Stimulated activated CD4-positive, alpha-beta T cell treated with anti-CD3 and anti-CD28 coated beads, Interleukin-4, amount 100 ng/mL, for 1 hour (primary cell): ENCODE measurements around the gene ZNF296.

Source experiments
- DNase-seq: peaks from one replicate; pipeline ENCODE4 v3.0.0-alpha.2; 2020

The ZNF296 gene

DNA sequence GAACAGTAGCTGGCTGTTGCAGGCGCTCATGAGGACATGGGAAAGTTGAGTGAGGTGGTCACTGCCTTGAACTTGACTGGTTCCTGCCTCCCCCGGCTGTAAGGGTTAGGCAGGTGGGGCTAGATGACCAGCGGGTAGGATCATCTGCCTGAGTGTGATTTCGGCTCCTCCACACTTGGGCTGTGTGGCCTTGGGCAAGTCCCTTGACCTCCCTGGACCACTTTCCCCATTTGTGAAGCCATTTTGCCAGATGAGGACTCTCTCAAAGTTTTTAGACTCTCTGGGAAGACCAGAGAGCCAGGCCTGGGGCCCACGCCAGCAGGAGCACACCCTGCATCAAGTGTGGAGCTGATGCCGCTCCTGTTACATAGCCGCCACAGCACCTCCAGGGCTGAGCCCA is 26.2 kb upstream of the ZNF296 start:
- no peak for DNase-seq

DNA sequence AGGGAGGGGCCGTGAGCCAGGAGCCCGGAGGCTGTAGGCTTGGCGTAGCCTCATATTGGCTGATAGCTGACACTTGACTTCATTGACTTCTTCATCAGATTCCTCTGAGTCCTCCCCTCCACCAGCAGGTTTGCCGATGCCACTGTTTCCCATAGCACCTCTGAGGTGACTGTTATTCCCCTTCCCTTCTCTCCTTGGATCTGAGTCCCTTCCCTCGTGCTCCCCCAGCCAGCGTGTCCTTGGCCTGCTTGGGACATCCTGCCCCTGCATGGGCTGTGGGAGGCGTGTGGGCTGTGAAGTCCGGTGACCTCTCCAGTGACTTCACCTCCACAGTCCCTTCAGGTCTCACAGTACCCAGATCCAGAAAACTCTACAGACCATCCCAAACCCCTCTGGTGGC is 25.5 kb upstream of the ZNF296 start:
- DNase-seq, result no peak

DNA sequence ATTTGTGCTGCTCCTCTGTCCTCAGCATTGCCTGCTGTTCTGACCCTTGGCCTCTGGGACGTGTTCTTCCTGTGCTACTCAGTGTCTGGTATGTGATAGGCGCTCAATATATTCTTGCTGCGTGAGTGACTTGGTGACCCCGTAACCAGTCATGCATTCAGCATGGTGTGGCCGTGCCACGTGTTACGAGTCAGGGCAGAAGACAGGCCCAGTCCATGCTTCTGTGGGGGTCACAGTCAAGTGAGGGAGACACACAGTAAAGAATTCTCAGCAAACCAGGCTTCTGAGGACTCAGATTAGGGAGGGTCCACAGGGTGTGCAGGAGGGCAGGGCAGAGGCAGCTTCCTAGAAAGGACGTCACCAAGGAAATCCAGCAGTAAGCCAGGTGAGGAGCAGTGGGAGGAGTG is 24.6 kb upstream of the ZNF296 start:
- no peak for DNase-seq

DNA sequence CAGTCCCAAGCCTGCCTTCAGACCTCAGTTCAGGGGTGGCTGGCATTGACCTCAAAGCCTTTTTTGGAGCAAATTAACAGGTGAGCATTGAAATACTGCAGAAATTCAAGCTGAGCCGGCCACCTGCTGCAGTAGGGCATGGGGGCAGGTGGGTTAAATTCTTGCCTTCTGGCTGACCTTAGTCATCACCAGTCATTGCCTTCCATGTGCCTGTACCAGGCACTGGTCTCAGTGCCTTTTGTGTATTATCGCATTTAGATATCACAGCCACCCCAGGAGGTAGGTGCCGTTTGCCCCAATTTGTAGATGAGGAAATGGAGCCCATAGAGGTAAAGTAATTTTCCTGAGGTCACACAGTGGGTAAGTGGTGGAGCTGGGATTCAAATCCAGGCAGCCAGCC is 23.9 kb upstream of the ZNF296 start:
- DNase-seq, result no peak

DNA sequence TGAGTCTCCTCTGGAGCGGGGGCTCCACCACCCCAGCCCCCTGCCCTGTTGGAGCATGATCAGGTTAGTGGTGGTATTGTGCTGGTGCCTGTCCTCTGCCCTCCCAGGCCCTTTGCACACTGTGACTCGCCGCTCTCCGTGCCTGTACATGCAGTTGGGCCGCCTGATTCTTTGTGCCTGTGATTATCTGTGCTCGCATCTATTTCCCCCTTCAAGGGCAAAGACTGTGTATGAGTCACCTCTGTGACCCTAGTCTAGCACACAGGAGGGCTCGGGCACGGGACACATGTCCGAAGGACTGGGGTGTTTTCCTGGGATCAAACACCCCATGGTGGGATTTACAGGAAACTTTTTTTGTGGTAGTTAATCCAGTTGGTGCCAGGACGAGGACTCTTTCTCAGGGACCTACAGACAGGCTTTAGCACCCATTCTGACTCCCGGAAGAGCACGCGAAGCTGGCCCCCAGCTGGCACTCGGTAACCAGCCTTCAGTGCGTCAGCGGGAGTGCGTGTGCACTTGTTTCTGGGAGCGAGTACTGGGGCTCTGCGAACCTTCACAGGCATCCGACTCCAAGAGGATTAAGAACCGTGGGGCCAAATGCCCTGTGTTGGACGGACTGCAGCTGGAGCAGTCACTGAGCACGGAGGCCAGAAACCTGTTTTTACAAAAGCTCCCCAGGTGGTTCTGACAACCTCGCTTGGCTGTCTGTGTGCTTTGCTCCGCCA is 23.4 kb upstream of the ZNF296 start:
- no peak for DNase-seq

DNA sequence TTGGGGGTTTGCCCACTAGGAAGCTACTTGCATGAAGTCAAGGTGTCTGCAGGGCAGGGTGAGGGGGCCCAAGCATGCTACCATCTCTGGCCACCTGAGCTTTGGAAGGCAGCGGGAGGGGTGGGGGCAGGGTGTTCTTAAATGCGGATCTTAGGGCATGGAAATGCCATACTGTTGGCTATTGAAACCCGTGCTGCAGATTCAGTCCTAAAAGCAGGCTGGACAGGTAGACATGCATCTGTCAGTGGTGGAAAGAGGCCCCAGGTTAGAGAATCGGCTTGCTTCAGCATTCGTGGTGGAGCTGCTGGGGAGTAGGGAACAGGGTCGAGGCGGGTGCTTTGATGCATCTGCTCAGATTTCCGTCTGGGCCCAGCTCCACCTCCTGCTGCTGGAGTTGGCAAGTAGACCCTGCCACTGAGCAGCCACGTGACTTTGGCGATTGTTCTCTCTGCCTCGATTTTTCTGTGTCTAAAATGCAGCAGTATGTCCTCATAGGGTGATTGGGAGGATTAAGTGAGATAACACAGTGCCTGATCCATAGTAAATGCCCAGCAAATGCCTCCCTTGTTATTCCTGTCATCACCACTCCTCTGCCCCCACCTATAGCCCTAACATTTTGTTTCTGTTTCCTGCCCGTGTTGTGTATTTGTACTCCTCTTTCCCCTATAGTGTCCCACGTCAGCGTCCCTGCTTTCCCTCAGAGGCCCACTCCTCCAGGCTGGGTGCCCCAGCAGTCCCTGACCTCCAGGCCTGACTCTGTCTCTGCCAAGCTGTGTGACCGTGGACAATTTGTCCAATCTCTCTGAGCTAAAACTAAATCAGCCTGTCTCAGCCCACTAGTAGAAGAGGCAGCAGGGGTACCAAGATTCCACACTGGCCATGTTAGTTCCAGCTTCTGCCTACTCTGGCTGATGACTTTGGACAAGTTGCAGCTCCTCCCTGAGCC is 22.5 kb upstream of the ZNF296 start:
- DNase-seq, result no peak

DNA sequence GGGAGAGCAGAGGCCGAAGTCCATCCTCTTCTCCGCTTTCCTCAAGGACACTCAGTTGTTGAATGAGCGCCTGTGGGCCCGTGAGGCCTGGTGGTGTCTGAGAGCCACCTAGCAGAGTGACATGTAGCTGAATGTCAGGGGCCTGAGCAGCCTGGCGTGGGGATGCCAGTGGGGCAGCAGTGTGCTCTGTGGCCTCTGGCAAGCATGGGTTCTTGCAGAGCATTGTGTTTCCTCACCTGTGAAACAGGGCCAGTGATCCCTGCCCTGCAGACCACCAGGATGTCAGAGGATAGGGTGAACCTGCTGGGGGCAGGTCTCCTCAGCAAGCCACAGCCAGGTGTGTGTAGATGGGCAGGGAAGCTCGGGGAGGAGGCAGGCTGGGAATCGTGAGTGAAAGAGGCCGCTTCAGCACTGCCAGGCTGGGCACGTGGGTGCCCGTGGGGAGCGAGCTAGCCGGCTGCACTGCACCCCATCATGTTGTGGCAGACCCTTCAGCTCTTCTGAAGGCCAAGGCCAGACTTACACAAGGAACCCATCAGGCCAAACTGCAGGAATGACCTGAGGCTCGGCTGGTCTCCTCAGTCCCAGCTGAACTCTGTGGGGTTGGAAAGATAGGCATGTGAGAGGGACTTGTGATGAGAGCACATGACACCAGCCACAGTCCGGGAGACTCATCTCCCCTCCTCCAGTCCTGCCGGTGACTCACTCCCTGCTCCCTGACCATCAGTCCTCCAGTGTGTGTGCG is 21.7 kb upstream of the ZNF296 start:
- no peak for DNase-seq

DNA sequence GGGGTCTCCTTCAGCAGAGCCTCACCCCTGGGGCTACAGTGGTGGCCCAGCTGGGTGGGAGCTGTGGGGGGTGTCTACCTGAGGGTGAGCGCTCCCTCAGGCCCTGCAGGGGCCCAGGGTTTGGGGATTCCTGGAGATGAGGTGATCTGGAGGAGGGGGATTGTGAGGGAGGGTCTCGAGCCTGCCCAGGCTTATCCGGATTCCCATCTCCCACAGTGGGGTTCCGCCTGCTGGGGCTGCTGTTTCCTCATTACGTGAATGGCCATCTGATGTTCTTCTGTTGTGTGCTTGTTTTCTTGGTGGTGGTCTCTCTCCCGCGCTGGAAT is 21.1 kb upstream of the ZNF296 start:
- DNase-seq, result no peak

DNA sequence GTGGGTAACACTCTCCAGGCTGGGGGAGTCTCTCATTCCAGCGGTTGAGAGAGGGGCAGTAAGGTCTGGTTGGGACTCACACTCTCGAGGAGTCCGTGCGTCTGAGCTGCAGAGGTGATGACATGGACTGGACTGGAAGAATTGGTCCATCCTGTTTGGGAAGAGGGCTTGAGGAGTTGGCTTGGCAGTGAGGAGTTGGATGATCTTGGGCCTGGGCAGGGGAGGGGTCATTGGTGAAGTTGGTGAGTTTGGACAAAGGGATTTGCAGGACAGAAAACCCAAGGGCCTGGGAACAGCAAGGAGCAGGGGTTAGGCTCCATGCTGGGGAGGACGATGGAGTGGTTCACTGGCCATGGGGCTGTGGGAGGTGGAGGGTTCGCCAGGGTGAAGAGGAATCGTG is 20.4 kb upstream of the ZNF296 start:
- no peak for DNase-seq

DNA sequence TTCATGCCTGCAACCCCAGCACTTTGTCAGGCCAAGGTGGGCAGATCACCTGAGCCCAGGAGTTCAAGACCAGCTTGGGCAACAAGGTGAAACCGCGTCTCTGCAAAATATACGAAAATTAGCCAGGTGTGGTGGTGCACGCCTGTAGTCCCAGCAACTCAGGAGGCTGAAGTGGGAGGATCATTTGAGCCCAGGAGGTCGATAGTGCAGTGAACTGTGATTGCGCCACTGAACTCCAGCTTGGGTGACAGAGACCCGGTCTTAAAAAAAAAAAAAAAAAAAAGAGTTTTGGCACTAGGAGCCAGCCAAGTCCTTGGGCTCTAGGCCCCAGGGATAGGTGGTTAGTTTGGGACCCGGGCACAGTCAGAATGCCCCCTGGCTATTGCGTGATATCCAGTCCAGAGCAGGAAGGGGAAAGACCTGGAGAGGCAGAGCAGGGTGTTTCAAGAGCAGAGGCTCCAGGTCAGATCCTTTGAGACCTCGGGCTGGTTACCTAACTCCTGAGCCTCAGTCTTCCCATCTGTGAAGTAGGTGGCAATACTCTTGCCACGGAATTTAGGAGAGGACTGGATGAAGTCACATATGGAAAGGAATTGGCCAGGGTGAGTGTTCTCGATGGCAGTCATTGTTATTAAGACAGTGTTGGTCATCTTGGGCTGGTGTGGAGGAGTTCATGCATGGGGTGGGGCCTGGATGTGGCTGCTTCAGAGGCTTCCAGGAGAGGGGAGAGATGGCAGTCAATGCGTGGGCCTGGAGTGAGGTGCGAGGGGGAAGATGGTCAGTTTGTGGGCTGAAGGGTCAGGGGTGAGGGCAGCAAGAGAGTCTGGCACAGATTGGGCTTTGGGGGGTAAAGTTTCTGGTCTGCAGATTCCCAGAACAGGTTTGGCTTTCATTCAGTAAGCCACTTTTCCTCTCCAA is 19.5 kb upstream of the ZNF296 start:
- no peak for DNase-seq

DNA sequence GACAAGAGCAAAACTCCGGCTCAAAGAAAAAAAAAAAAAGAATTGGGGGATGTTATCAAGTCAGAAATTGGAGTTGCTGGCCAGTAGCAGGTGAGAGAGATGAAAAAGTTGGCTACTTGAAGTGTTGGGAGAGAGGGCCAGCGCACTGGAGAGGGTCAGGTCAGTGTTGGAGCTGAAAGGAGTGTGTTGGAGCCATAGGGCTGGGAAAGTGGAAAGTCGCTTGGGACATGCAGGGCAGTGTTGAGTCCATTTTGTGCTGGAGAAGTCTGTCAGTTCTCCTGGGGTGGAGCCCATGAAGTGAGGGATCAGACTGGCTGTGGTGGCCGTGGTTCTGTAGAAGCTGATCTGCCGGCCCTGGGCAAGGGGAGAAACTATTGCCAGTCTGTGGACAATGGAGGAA is 18.4 kb upstream of the ZNF296 start:
- no peak for DNase-seq

DNA sequence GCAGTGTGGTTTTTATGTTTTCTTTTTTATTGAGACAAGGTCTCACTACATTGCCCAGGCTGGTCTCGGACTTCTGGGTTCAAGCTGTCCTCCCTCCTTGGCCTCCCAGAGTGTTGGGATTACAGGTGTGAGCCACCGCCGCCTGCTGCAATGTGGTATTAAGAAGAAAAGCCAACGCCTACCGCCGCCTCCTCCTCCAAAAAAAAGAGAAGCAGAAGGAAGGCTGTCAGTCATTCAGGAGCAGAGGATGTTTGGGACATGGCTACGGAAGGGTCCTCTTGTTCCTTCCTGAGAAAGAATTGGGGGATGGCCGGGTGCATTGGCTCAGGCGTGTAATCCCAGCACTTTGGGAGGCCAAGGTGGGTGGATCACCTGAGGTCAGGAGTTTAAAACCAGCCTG is 17.9 kb upstream of the ZNF296 start:
- no peak for DNase-seq

DNA sequence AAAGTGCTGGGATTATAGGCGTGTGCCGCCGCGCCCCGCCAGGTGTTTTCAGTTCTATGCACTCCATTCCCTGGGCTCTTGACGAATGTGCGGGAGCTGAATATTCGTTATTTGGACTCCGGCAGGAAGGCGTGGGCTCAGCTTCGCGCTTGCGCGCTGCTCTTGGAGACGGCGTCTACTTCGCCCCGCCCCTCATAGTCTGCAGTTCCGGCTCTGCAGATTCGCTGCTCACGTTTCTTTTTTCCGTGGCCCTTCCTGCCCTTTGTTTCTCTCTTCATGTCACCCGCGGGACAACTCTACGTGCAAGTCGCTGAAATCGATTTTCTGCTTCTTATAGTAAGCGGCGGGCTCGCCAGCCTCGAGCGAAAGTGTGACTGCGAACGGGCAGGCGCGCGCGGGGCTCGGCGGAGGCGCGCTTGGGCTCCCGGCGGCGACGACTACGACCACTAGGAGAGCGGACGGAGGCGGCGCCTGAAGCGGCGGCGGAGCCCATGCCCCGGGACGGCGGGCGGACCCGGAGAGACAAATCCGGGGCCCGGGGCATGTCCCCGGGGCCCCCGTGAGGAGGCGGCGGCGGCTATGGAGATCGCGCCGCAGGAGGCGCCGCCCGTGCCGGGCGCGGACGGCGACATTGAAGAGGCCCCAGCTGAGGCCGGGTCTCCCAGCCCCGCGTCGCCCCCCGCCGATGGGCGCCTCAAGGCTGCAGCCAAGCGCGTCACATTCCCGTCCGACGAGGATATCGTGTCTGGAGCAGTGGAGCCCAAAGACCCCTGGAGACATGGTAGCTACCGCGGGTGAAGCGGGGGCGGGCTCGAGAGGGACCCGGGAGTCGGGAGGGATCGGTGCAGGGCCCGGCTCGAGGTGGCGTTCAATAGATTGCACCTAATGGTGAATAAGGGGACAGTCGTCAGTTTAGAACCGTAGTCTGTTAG is 16.7 kb upstream of the ZNF296 start, which contains the start of gene PPP1R37:
Gene PPP1R37, plus strand, starts transcription at position 433 of the 932 bp plus-strand sequence. Its CDS starts 147 bp downstream, at position 580.
- peak; percentile 92 for DNase-seq

DNA sequence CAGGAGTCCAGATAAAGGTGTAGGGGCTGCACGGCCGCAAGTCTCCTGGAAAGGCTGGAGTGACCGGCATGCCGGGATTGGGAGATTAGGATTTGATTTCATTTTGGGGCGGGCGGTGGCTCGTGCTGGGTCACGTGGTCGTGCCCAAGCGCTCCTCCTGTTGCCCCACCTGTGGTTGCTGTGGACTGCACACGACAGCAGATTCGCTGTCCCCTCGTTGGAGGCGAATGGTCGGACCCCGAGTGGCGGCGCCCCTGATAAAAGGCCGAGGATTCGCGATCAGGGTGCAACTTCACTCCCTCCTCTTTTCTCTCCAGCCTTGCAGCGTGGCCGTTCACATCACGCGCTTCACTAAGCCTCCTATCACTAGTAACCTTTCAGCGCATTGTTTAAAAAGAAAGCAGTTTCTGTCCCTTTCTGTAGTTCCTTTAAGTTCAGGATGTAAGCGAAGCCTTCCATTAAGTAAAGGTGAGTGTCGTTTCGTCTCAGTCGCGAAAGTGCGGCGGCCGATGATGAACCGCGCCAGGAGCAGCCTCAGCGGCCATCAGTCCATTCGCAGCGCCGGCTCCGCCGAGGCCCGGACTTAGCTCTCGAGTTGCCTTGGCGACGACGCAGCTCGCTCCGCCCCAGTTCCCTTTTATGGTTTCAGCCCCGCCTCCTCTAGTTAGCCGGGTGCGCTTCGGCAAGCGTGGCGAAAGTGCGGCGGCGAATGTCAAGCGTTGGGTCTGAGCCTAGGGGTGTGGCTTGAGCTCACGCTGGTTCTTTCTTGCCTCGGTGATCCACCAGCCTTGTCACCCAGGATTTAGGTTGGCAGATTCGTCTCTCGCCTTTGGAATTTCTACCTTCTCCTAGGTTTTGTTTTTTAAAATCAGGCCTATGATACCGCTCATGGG is 15.0 kb upstream of the ZNF296 start:
- peak; percentile 98 for DNase-seq

DNA sequence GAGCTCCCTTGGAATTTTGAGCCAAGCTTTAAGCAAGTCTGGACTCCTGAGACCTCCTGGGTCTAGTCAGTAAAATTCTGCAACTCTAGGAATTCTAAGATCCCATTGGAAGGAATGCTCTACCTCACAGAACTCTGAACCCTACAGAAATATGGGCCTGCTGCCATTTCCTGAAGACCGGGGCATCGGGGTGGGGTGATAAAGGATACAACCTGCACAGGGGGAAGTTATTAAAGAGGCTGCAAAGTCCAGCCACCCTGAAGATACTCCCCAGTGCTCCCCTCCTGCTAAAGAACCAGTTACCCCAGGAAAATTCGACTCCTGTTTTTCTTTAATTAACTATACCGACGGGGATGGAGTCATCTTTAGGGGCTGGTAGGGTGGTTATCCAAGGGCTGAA is 14.3 kb upstream of the ZNF296 start:
- DNase-seq, result no peak

DNA sequence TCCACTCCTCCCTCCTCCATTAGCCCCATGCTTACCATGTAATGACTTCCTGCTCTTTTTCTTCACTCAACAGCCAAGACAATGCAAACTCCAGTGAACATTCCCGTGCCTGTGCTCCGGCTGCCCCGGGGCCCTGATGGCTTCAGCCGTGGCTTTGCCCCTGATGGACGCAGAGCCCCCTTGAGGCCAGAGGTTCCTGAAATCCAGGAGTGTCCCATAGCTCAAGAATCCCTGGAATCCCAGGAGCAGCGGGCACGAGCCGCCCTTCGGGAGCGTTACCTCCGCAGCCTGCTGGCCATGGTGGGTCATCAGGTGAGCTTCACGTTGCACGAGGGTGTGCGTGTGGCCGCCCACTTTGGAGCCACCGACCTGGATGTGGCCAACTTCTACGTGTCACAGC is 13.8 kb upstream of the ZNF296 start:
- DNase-seq, result no peak

DNA sequence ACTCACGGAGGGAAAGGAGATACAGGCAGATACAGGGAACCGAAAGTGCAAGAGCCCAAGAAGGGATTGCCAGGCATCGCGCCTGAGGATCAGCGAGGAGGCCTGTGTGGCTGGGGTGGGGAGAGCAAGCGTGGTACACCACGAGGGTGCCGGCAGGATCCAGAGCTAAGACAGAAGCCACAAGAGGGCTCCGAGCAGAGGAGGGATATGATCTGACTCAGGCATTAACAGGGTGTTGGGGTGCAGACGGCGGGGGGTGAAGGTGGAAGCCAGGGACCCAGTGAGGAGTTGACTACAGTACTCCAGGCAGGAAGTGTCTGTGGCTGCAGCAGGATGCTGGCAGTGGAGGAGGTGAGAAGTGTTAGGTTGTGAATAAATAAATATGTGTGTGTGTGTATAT is 11.3 kb upstream of the ZNF296 start:
- DNase-seq, result no peak

DNA sequence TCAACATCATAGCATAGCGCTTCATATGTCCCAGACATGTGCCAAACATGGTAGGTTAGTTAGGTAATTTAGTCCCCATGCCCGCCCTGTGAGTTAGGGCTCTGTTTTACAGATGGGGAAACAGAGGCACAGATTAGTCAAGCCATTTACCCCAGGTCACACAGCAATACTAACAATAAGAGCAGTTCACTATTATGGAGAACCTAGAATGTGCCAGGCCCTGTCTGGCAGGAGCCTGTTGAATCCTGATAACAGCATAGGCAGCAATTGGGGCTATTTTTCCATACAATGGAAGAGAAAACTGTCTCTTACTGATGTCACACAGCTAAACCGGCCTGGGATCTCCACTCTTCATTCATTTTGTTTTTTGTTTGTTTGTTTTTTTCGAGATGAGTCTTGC is 10.2 kb upstream of the ZNF296 start:
- no peak for DNase-seq

DNA sequence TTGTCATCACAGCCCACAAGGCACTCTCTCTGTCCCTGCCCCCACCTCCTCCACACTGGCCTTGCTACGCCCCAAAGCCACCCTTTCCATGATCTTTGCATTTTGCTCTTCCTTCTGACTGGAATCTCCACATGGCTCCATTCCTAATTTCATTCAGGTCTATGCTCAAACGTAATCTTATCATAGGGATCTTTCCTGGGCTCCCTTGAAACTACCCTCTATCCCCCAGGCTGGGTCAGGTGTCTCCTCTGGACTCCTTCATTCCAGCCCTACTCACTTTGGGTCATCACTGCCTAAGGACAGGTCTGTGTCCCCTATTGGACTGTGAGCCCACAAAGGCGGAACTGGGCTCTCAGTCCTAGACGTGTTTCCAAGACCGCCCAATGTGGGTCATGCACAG is 5.9 kb upstream of the ZNF296 start:
- no peak for DNase-seq

DNA sequence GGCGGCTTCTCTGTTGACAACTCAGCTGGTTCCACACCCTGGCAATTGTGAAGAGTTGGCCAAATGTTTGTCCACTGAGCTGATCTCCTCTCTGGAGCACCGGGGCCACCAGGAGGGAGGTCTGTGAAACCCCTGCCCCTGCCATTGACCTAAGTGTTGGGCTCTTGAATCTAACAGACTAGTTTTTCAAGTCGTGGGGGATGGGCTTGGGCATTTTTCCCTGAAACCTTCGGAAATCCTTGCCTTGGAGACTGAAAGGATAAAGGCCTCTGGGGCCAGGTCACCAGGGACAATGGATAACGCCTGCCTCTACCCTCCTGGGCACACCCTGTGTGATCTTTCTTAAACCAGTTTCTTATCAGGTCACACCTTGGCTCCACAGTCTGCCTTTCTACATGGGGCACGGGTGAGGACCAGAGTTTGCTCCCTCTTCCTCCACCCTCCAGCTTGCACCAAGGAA is 3.7 kb upstream of the ZNF296 start:
- DNase-seq, result no peak
